ENCODE measurements around the gene KRTAP9-4.
"Not testable (repeated sequence)": the region's sequence is repeated elsewhere in the genome, so short reads cannot be mapped to it uniquely, and the experiment has no call there.

The KRTAP9-4 gene

DNA sequence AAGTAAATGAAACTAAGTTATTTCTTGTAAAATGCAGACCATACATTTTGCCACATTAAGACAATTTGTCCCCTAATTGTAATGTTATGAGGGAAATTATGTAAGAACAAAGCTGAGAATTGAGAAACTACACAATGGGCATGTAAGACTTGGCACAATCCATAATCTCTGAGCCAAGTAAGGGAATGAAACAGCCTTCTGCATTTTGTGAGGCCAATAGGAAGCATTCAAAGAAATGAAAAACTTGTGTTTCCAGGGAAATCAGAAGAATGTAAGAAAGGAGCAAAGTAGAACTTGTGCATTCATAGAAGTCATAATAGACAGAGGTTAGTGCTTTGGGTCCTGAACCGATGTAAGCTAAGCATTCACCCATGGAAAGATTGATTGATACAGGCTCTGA is 1.8 kb downstream of the KRTAP9-4 start:
- H3K4me1 Mint-ChIP-seq (ENCODE audit: low read depth): no peaks in the 10 kb centered on the region
- no peak for DNase-seq (ENCODE audit: low spot score)

DNA sequence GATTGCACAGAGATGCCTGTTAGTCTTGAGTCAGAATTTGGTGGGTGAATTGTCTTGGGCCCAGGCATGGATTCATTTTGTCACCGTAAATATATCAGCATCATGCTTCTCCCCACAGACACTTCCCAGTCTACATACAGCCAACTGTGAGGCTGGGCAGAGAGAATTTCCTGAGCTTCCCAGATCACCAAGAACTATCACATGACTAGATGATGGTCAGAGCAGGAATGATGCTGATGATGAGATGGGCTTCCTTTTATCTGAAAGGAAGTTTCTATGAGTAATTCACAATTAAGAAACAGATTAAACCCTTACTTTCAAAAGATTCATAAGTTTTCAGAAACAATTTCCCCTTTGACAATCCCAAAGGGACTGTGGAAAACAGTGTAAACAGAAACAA is 5.4 kb downstream of the KRTAP9-4 start:
- Mint-ChIP-seq H3K36me3 (ENCODE audit: low read depth) (no peaks in the 10 kb centered on the region), H3K9me3 (no peaks in the 10 kb centered on the region), H3K27ac (no peak overlapping the region), H3K4me1 (ENCODE audit: low read depth) (no peaks in the 10 kb centered on the region), H3K27me3 (ENCODE audit: low read depth) (peaks cover 30% of the 10 kb centered on the region), H3K4me3 (no peak overlapping the region)
- no peak for DNase-seq (ENCODE audit: low spot score)

More for the DNA sequence above, 1.8 kb downstream of the KRTAP9-4 start:
- Mint-ChIP-seq H3K9me3 (no peaks in the 10 kb centered on the region), H3K36me3 (ENCODE audit: low read depth) (no peaks in the 10 kb centered on the region), H3K27ac (no peak overlapping the region), H3K4me3 (no peak overlapping the region), H3K27me3 (ENCODE audit: low read depth) (peaks cover 22% of the 10 kb centered on the region)

DNA sequence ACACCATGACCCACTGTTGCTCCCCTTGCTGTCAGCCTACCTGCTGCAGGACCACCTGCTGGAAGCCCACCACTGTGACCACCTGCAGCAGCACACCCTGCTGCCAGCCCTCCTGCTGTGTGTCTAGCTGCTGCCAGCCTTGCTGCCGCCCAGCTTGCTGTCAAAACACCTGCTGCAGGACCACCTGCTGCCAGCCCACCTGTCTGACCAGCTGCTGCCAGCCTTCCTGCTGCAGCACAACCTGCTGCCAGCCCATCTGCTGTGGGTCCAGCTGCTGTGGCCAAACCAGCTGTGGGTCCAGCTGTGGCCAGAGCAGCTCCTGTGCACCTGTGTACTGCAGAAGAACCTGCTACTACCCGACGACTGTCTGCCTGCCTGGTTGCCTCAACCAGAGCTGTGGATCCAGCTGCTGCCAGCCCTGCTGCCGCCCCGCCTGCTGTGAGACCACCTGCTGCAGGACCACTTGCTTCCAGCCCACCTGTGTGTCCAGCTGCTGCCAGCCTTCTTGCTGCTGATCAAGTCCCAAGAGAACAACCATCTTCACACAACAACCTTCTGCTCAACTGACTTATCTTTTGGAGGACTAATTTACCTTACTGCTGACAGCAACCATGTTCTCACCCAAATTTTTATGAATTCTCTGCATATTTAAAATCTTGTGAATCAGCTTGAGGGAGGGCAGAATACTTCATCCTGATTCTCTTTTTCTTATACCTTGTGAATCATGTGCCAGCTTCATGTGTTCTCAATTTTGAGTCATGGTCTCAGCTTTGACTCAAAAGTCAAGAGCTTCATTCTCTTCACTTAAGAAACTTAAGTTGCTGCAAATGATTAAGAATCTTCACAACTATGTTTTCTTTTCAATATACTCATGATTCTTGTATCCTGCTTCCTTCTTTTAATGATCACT is 6.1 kb downstream of the KRTAP9-4 start, which contains the start of gene KRTAP9-9:
Gene KRTAP9-9, plus strand, starts transcription at position 4 of the 910 bp plus-strand sequence.
- H3K36me3 Mint-ChIP-seq (ENCODE audit: low read depth); H3K4me3 Mint-ChIP-seq; H3K9me3 Mint-ChIP-seq; DNase-seq (ENCODE audit: low spot score); H3K4me1 Mint-ChIP-seq (ENCODE audit: low read depth); H3K27ac Mint-ChIP-seq: not testable (repeated sequence)
- H3K27me3 Mint-ChIP-seq (ENCODE audit: low read depth): peaks cover 34% of the 10 kb centered on the region

DNA sequence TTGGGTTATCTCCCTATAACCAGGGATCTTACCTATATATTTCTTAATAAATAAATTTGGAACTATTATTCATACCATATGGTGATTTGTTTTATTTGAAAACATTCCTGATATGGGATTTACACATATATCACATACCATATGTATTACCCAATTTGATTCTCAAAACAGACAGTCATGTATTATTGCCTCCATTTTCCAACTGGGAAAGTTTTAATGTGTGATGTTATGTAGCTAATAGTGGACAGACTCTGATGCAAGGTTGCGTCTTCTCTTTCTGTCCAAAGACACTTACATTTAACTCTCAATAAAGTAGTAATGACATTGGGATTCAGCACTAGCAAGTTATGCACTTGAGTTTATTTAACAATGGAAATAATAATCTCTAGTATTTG is 6.8 kb downstream of the KRTAP9-4 start:
- H3K36me3 Mint-ChIP-seq (ENCODE audit: low read depth): no peaks in the 10 kb centered on the region
- DNase-seq (ENCODE audit: low spot score): no peak
- no peaks in the 10 kb centered on the region for H3K9me3 Mint-ChIP-seq

DNA sequence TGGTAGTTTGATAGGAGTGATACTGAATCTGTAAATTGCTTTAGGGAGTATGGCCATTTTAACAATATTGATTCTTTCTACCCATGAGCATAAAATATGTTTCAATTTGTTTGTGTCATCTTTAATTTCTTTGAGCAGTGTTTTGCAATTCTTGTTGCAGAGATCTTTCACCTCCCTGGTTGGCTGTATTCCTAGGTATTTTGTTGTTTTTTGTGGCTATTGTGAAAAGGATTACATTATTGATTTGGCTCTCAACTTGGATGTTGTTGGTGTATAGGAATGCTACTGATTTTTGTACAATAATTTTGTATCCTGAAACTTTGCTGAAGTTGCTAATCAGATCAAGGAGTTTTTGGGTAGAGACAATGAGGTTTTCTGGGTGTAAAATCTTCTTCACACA is 8.9 kb downstream of the KRTAP9-4 start:
- Mint-ChIP-seq H3K9me3 (no peaks in the 10 kb centered on the region), H3K27me3 (ENCODE audit: low read depth) (peaks cover 36% of the 10 kb centered on the region), H3K4me3 (no peak overlapping the region), H3K4me1 (ENCODE audit: low read depth) (no peaks in the 10 kb centered on the region), H3K36me3 (ENCODE audit: low read depth) (no peaks in the 10 kb centered on the region), H3K27ac (no peak overlapping the region)
- no peak for DNase-seq (ENCODE audit: low spot score)

More for the DNA sequence above, 6.8 kb downstream of the KRTAP9-4 start:
- Mint-ChIP-seq H3K27me3 (ENCODE audit: low read depth) (peaks cover 40% of the 10 kb centered on the region), H3K27ac (no peak overlapping the region), H3K4me1 (ENCODE audit: low read depth) (no peaks in the 10 kb centered on the region), H3K4me3 (no peak overlapping the region)

DNA sequence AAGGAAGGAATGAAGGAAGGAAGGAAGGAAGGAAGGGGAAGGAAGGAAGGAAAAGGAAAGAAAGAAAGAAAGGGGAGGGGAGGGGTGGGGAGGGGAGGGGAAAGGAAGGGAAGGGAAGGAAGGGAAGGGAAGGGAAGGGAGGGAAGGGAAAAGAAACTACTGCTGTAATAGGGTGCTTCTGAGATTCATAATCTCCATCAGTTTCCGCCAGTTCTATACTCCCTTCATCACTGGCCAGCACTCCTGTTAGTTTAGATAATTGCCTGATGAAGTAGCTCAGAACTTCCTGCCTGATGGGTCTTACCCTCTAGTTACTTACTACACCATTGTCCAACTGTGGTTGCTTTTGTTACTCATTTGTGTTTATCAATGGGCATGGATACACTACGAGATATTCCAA is 13.7 kb downstream of the KRTAP9-4 start:
- Mint-ChIP-seq H3K36me3 (ENCODE audit: low read depth) (no peaks in the 10 kb centered on the region), H3K27ac (no peak overlapping the region), H3K4me1 (ENCODE audit: low read depth) (no peaks in the 10 kb centered on the region), H3K9me3 (no peaks in the 10 kb centered on the region), H3K27me3 (ENCODE audit: low read depth) (peaks cover 31% of the 10 kb centered on the region), H3K4me3 (no peak overlapping the region)
- no peak for DNase-seq (ENCODE audit: low spot score)

DNA sequence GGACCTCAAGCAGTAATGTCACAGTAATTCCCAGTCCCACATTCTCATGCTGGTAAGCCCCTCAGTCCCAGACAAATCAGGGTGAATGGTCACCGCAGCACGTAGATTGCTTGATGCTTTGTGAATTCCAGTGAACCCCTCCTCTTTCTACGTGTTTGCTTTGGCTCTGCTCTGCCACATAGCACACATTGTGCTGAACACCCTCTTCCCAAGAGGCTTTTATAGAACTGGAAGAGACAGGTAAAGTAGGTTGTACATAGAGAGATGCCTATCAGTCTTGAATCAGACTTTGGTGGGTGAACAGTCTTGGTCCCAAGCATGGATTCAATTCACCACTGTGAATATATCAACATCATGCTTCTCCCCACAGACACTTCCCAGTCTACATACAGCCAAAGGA is 15.1 kb downstream of the KRTAP9-4 start:
- Mint-ChIP-seq H3K36me3 (ENCODE audit: low read depth) (no peaks in the 10 kb centered on the region), H3K9me3 (no peaks in the 10 kb centered on the region), H3K27me3 (ENCODE audit: low read depth) (peaks cover 26% of the 10 kb centered on the region), H3K4me3 (no peak overlapping the region), H3K27ac (no peak overlapping the region), H3K4me1 (ENCODE audit: low read depth) (no peaks in the 10 kb centered on the region)
- DNase-seq (ENCODE audit: low spot score): no peak

DNA sequence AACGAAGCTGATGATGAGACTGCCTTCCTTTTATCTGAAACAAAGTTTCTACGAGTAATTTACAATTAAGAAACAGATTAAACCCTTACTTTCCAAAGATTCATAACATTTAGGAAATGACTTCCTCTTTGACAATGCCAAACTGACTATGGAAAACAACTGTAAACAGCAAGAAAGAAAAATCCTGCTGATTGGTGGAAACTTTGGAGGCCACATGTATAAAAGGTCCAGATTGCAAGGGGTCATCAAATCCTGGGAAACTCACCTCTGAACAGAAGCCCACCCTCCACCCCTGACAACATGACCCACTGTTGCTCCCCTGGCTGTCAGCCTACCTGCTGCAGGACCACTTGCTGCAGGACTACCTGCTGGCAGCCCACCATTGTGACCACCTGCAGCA is 15.6 kb downstream of the KRTAP9-4 start, which contains the start of gene KRTAP9-6:
Gene KRTAP9-6, plus strand, starts transcription at position 301 of the 400 bp plus-strand sequence. Its CDS starts 0 bp downstream, at position 301.
- DNase-seq (ENCODE audit: low spot score): no peak
- no peaks in the 10 kb centered on the region for H3K36me3 Mint-ChIP-seq (ENCODE audit: low read depth)
- peaks cover 23% of the 10 kb centered on the region for H3K27me3 Mint-ChIP-seq (ENCODE audit: low read depth)
- no peak within 1 kb of the TSS for H3K4me3 Mint-ChIP-seq
- H3K27ac Mint-ChIP-seq: no peak within 1 kb of the TSS
- no peaks in the 10 kb centered on the region for H3K4me1 Mint-ChIP-seq (ENCODE audit: low read depth)
- H3K9me3 Mint-ChIP-seq: no peaks in the 10 kb centered on the region

DNA sequence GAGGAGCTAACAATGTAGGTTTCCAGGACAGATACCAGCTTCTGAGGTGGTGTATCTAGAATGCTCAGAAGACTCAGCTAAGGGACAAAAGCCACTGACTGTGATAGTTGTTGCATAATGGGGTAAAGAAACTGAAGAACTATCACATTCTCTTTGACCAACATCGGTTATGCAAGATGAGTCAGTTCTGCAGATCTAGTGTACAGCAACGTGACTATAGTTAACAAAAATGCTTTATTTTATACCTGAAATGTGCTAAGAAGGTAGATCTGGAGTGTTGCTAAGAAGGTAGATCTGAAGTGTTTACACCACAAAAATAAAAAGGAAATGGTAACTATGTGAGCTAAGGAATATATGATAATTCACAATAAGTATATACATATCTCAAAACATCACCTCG is 18.2 kb downstream of the KRTAP9-4 start:
- no peak for DNase-seq (ENCODE audit: low spot score)
- Mint-ChIP-seq H3K27ac (no peak overlapping the region), H3K9me3 (no peaks in the 10 kb centered on the region), H3K36me3 (ENCODE audit: low read depth) (no peaks in the 10 kb centered on the region), H3K4me1 (ENCODE audit: low read depth) (no peaks in the 10 kb centered on the region), H3K4me3 (no peak overlapping the region), H3K27me3 (ENCODE audit: low read depth) (peaks cover 5% of the 10 kb centered on the region)

DNA sequence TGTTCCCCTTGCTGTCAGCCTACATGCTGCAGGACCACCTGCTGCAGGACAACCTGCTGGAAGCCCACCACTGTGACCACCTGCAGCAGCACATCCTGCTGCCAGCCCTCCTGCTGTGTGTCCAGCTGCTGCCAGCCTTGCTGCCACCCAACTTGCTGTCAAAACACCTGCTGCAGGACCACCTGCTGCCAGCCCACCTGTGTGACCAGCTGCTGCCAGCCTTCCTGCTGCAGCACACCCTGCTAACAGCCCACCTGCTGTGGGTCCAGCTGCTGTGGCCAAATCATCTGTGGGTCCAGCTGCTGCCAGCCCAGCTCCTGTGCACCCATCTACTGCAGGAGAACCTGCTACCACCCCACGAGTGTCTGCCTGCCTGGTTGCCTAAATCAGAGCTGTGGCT is 21.8 kb downstream of the KRTAP9-4 start:
- not testable (repeated sequence) for H3K4me1 Mint-ChIP-seq (ENCODE audit: low read depth); H3K4me3 Mint-ChIP-seq; H3K36me3 Mint-ChIP-seq (ENCODE audit: low read depth); H3K27me3 Mint-ChIP-seq (ENCODE audit: low read depth); H3K27ac Mint-ChIP-seq; H3K9me3 Mint-ChIP-seq; DNase-seq (ENCODE audit: low spot score)

DNA sequence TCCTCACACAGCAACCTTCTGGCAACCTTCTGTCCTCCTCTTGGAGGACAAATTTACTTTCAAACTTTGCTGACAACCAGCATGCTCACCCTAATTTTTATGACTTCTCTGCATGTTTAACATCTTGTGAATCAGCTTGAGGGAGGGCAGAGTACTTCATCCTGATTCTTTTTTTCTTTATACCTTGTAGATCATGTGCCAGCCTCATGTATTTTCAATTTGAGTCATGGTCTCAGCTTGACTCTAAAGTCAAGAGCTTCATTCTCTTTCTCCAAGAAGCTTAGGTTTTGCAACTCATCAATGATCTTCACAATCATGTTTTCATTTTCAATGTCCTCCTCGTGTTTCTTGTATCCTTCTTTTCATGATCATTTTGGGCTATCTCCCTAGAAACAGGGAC is 22.4 kb downstream of the KRTAP9-4 start:
- H3K36me3 Mint-ChIP-seq (ENCODE audit: low read depth): no peaks in the 10 kb centered on the region
- H3K4me1 Mint-ChIP-seq (ENCODE audit: low read depth): no peaks in the 10 kb centered on the region
- H3K27me3 Mint-ChIP-seq (ENCODE audit: low read depth): peaks cover 5% of the 10 kb centered on the region
- no peaks in the 10 kb centered on the region for H3K9me3 Mint-ChIP-seq
- no peak overlapping the region for H3K4me3 Mint-ChIP-seq
- H3K27ac Mint-ChIP-seq: no peak overlapping the region
- no peak for DNase-seq (ENCODE audit: low spot score)

DNA sequence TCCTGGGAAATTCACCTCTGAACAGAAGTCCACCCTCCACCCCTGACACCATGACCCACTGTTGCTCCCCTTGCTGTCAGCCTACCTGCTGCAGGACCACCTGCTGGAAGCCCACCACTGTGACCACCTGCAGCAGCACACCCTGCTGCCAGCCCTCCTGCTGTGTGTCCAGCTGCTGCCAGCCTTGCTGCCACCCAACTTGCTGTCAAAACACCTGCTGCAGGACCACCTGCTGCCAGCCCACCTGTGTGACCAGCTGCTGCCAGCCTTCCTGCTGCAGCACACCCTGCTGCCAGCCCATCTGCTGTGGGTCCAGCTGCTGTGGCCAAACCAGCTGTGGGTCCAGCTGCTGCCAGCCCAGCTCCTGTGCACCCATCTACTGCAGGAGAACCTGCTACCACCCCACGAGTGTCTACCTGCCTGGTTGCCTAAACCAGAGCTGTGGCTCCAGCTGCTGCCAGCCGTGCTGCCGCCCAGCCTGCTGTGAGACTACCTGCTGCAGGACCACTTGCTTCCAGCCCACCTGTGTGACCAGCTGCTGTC is 26.2 kb downstream of the KRTAP9-4 start, which contains the start of gene KRTAP9-7:
Gene KRTAP9-7, plus strand, starts transcription at position 51 of the 543 bp plus-strand sequence. Its CDS starts 0 bp downstream, at position 51.
- H3K4me3 Mint-ChIP-seq; H3K27ac Mint-ChIP-seq; H3K27me3 Mint-ChIP-seq (ENCODE audit: low read depth); H3K36me3 Mint-ChIP-seq (ENCODE audit: low read depth); H3K4me1 Mint-ChIP-seq (ENCODE audit: low read depth); H3K9me3 Mint-ChIP-seq; DNase-seq (ENCODE audit: low spot score): not testable (repeated sequence)

DNA sequence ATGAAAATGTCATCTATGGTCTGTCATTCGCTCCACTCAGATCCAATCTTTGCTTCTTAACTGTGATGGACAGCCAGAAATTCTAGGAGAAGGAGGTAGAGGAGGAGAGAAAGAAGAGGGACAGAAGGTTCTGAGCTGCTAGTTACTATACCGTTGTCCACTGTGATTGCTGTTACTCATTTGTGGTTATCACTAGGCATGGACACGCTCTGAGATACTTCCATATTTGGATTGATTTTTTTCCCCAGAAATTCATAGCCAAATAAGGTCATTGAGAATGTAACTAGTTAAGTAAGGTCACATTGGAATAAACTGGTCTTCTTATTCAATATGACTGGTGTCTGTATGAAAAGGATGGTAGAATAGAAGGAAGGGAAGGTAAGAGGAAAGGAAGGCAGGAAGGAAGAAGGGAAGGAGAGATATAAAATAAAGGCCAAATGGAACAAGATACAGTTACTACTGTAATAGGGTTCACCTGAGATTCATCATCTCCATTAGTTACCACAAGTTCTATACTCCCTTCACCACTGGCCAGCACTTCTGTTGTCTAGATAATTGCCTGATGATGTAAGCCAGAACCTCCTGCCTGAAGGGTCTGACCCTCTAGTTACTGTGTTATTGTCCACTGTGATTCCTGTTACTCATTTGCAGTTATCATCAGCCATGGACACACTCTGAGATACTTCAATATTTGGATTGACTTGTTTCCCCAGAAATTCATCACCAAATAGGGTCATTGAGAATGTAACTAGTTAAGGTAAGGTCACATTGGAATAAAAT is 28.9 kb downstream of the KRTAP9-4 start:
- DNase-seq (ENCODE audit: low spot score): no peak
- H3K4me1 Mint-ChIP-seq (ENCODE audit: low read depth): no peaks in the 10 kb centered on the region
- H3K36me3 Mint-ChIP-seq (ENCODE audit: low read depth): no peaks in the 10 kb centered on the region
- no peaks in the 10 kb centered on the region for H3K9me3 Mint-ChIP-seq
- peaks cover 8% of the 10 kb centered on the region for H3K27me3 Mint-ChIP-seq (ENCODE audit: low read depth)
- H3K4me3 Mint-ChIP-seq: no peak overlapping the region
- H3K27ac Mint-ChIP-seq: no peak overlapping the region

DNA sequence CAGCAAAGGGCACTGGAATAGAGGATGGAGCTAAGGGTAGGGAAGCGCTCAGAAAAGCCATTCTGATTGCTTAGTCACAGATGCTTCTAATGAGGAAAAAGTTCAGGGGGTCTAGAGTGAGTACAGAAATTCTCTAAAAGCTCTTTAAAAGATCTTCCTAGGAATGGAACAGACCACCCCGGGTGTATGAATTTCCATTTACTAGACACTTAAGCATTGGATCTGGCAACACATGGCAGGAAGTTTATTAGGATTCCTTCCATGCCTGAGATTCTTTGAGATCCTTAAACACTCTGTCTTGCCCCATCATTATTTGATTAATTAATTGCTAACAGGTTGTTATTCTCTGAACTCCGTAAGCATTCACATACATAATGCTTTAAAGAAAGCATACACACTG is 34.6 kb downstream of the KRTAP9-4 start:
- peaks cover 3% of the 10 kb centered on the region for H3K27me3 Mint-ChIP-seq (ENCODE audit: low read depth)
- no peaks in the 10 kb centered on the region for H3K9me3 Mint-ChIP-seq
- no peaks in the 10 kb centered on the region for H3K36me3 Mint-ChIP-seq (ENCODE audit: low read depth)
- H3K4me1 Mint-ChIP-seq (ENCODE audit: low read depth): no peaks in the 10 kb centered on the region
- H3K4me3 Mint-ChIP-seq: no peak overlapping the region
- no peak overlapping the region for H3K27ac Mint-ChIP-seq
- no peak for DNase-seq (ENCODE audit: low spot score)

Measured in T-helper 2 cell treated with Interferon-gamma antibody and Interleukin-4, amounts not matched to agents 5 μg/mL and 100 μg/mL, for 36 hours (primary cell).